Fibroblast of mammary gland (primary cell): ENCODE results near the gene UBR3.
A peak's percentile ranks its signal among the peaks of the same experiment; 100 is the strongest.
"Not testable (repeated sequence)": the region's sequence is repeated elsewhere in the genome, so short reads cannot be mapped to it uniquely, and the experiment has no call there.

Experiments
- DNase-seq: peaks from one replicate; pipeline ENCODE4 v3.0.0-alpha.2; 2010; ENCODE audit warnings: low read depth
- H3K4me3 ChIP-seq: 2 replicates; pipeline ENCODE4 v1.5.1; 2011; ENCODE audit warnings: low read depth, mild to moderate bottlenecking, low read length, moderate library complexity; ENCODE audit not compliant: control insufficient read depth
- TF ChIP-seq, protein P1 (sequence below): conservative IDR thresholded peaks from 2 replicates; pipeline ENCODE4 v1.5.1; 2011; ENCODE audit warnings: low read depth, low read length, inconsistent platforms; ENCODE audit not compliant: control insufficient read depth, insufficient read depth

The UBR3 gene

DNA sequence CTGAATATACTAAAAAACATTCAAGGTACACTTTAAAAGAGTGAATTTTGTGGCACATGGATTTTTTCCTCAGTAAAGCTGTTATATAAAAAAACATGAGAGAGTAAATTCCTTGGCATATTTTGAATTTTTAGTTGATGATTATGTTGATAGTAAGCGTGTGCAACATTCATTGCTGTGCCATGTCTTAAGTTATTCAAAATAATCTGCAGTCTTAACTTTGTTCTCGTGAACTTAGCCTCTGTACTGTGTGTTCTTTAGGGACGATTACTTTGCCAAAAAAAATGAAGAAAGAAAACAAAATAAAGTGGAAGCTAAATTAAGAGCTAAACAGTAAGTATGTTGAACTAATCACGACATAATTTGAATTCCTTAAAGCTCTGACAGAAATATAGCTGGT, 19.0 kb upstream of the UBR3 start:
- no peak overlapping the region for H3K4me3 ChIP-seq
- TF ChIP-seq, protein P1, sequence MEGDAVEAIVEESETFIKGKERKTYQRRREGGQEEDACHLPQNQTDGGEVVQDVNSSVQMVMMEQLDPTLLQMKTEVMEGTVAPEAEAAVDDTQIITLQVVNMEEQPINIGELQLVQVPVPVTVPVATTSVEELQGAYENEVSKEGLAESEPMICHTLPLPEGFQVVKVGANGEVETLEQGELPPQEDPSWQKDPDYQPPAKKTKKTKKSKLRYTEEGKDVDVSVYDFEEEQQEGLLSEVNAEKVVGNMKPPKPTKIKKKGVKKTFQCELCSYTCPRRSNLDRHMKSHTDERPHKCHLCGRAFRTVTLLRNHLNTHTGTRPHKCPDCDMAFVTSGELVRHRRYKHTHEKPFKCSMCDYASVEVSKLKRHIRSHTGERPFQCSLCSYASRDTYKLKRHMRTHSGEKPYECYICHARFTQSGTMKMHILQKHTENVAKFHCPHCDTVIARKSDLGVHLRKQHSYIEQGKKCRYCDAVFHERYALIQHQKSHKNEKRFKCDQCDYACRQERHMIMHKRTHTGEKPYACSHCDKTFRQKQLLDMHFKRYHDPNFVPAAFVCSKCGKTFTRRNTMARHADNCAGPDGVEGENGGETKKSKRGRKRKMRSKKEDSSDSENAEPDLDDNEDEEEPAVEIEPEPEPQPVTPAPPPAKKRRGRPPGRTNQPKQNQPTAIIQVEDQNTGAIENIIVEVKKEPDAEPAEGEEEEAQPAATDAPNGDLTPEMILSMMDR, result no peak
- peak; percentile 48 for DNase-seq

DNA sequence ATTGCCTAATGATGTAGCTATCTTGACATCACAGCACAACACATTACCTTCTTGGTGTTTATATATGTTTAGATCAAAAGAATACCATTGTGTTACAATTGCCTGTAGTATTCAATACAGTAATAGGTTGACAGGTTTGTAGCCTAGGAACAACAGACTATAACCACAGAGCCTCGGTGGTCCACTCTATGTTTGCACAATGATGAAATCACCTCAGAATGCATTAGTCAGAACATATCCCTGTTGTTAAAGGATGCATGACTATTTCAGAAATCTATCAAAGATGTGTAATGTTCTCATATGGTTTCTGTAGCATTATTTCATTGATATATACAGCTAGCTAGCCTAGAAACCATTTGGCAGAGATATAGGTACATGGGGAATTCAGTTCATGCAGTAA, 11.4 kb upstream of the UBR3 start:
- DNase-seq, result peak; percentile 89
- TF ChIP-seq, protein P1, result no peak
- H3K4me3 ChIP-seq, result no peak overlapping the region

- not testable (repeated sequence) for DNase-seq, H3K4me3 ChIP-seq
These were observed 10.3 kb upstream of the UBR3 start for GRCh38 chr2:169816961-169817360.

DNA sequence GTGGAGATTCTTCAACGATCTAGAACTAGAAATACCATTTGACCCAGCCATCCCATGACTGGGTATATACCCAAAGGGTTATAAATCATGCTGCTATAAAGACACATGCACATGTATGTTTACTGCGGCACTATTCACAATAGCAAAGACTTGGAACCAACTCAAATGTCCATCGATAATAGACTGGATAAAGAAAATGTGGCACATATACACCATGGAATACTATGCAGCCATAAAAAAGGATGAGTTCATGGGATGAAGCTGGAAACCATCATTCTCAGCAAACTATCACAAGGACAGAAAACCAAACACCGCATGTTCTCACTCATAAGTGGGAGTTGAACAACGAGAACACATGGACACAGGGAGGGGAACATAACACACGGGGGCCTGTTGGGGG, 9.9 kb upstream of the UBR3 start:
- DNase-seq, result not testable (repeated sequence)

DNA sequence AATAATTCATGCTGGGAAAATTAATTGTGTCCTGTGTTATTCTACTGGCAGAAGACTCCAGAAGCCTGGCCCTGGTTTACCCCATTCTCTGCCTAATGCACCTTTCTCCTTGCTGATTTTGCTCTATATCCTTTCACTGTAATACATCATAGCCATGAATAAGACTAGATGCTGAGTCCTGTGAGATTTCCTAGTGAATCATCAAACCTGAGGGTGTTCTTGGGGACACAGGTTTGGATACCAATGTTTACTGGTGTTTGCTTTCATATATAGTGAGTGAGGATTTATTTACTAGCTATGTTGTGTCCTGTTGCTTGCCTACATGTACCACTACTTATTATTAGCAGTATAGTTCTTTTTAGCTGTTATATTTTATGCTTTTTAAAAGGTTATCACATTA, 9.0 kb upstream of the UBR3 start:
- no peak overlapping the region for H3K4me3 ChIP-seq
- TF ChIP-seq, protein P1, result no peak
- DNase-seq, result no peak

More for the DNA sequence above, 9.9 kb upstream of the UBR3 start:
- H3K4me3 ChIP-seq, result not testable (repeated sequence)

GRCh38 chr2:169819106-169819505, 8.1 kb upstream of the UBR3 start:
- TF ChIP-seq, protein P1, result no peak
- DNase-seq, result peak; percentile 77
- no peak overlapping the region for H3K4me3 ChIP-seq

GRCh38 chr2:169820101-169820500, 7.2 kb upstream of the UBR3 start:
- H3K4me3 ChIP-seq, result not testable (repeated sequence)
- peak; percentile 59 for DNase-seq

DNA sequence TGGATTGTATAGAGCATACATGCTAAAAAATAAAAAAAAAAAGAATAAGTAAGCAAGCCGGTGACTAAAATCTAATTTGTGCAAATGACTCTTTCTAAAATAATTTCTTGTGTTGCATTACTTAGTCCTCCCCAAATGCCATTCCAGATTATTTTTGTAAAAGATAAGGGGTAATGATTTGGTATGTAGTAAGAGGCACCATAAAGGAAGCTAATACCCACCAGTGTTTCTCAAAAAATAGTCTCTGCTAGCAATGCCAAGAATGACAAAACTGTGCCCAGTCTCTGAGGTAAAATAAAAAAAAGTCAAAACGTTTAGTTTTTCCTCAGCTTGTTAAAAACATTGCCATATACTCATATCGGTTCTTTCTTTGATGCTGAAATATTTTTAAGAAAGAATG, 5.2 kb upstream of the UBR3 start:
- no peak for DNase-seq
- TF ChIP-seq, protein P1, result no peak
- no peak overlapping the region for H3K4me3 ChIP-seq
